HG02884 (cell line): ENCODE measurements around the gene HAL.
"Not testable (repeated sequence)": the region's sequence is repeated elsewhere in the genome, so short reads cannot be mapped to it uniquely, and the experiment has no call there.

Experiments used
- ATAC-seq: cut with Tn5 transposase; IDR thresholded peaks from one replicate; pipeline ENCODE4 v1.9.1; 2021; ENCODE audit warnings: mild to moderate bottlenecking, moderate library complexity; ENCODE audit not compliant: unreplicated experiment

The HAL gene

DNA sequence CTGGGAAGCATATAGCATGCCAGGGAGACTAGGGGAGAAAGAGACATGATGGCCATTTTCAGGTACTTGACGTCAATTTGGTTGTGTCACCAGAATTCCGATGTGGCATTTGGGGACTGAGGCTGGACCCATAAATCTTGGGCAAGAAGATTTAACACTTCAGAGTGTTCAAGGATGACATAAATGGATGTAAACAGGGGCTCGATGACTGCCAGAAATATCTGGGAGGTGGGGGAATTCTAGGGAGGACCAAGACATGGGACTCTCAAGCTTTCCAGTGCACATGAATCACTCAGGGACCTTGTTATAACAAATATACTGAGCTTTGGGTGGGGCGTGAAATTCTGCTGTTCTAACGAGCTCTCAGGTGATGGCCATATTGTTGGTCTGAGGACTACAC is 17.8 kb downstream of the HAL start:
- ATAC-seq, result no peak

DNA sequence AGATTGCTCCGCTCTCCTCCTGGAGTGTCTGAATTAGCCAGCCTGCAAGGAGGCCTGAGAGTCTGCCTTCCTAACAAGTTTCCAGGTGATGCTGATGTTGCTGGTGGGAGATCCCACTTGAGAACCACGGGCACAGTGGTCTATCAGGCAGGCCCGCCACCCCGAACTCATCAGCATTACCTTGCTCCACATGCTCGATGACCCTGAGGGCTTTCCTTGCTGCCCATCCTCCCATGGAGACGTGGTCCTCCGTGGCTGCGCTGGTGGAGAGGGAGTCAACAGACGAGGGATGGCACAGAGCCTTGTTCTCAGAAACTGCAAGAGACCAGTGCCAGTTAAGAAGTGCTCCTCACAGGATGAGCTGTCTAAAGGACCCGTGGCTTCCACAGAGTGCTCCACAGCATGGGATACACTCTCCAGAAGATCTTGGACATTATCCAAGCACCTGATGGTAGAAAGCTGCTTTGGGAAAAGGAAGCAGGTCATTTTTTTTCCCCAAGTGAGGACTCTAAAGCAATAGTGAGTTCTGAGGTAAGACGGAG is 18.3 kb downstream of the HAL start:
- ATAC-seq, result no peak

DNA sequence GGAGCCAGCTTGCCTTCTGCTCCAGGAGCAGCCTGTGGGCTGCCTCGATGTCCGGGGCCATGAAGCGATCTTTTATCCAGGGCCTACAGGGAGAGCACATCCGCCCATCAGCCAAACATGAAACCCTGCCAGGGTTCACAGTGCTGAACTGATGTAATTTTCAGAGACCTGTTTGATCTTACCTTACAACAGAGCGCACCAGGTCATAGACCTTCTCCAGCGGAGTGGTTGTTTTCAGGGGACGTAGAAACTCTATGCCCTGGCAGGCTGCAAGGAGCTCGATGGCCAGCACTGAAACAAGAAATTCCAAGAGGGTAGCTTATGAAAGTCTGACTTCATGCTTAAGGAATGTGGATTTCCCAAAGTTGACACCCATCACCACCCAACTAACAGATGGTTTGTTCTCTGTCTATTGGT is 19.7 kb downstream of the HAL start:
- ATAC-seq, result no peak

DNA sequence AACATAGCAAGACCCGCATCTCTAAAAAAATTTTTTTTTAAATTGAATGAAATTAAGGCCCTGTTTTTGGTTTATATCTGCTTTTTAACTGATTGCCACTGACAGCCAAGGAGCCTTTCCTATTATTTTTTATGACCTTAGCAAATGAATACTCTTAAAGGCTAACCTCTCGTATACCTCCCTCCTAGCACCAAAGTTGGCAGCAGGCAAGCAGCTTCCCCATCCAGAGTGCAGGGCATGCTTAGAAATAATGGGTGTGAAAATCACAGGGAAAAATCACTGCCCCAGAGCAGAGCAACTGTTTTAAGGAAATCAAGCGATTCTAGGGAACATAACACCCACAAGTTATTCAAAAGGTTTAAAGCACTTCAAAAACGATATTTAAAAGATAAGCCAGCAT is 20.7 kb downstream of the HAL start:
- no peak for ATAC-seq

DNA sequence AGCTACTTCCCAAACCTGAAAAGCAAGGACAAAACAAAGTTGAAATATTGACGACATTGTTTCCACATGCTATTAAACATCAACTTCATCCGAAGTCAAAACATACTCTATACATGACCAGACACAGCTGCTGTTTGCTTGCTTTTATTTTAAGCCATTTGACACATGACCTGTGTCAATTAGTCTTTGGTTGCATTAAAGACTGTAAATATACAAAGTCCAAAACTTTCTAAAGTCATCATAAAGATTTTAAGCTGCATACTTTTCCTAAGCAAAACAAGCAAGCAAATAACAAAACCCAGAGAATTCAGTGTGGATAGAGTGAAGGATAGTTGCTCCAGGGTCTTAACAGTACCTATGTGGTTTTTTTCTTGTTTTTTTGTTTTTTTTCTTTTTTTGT is 21.8 kb downstream of the HAL start:
- no peak for ATAC-seq

DNA sequence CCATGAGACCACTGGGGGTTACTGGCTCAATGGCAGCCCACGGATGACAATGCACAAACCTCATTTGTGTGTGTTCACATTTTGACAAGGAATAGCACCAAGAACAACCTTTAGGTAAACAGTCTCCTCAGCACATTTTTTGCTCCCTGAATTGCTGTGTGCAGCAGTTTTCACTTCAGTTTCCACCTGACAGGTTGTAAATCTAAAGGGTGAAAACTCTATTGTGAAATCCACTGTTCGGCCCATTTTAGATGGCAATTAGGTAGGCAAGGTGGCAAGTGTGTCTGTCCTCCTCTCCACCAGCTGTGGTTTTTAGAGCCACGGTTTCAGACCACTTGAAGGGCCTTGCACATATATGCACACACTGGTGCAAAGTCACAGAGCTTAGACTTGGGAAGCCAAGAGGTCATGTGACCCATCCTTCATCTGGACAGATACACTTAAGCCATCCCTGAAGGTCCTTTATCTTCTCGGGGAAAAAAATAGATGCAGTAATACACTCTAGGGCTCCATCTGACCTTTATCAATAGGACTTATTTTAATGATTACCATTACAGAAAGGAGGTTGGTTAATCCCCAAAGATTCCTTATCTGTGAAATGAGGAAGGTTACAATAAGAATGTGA is 23.2 kb downstream of the HAL start:
- no peak for ATAC-seq

DNA sequence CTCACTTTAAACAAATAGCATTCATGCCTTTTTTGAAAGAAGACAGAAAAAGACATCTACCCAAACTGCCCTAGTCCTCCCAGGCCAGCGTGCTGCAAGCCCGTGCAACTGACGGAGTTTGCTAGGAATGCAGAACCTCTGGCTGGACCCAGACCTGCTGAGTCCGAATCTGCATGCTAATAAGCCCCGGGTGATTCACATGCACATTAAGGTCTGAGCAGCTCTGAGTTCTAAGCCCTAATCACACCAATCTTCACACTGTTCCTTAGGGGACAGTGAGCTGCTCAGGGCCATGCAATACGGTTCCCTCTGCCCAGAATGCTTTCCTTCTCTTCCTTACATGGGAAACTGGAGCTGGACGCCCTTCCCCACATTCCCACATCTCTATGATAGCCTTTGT is 25.2 kb downstream of the HAL start:
- no peak for ATAC-seq

DNA sequence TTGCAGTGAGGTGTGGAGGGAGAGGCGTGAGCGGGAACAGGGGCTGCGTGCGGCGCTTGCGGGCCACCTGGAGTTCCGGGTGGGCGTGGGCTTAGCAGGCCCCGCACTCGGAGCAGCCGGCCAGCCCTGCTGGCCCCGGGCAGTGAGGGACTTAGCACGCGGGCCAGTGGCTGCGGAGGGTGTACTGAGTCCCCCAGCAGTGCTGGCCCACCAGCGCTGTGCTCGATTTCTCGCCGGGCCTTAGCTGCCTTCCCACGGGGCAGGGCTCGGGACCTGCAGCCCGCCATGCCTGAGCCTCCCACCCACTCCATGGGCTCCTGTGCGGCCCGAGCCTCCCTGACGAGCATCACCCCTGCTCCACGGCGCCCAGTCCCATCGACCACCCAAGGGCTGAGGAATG is 27.0 kb downstream of the HAL start:
- ATAC-seq, result not testable (repeated sequence)

DNA sequence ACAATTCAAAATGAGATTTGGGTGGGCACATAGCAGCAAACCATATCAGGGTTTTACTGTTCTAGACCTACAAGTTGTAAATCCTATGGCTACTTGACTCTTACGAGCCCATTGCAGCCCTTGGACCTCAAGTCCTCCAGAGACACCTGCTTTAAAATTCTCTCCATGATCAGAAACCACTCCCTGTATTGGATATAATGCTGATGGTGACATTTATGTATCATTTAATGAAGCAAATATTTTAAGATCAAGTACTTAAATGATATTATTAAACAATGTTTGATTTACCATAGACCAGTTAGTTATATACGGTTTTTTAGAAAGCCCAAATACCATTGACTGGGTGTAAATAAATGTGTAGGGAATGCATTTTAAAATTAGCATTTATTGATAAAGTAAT is 28.8 kb downstream of the HAL start:
- ATAC-seq, result no peak

DNA sequence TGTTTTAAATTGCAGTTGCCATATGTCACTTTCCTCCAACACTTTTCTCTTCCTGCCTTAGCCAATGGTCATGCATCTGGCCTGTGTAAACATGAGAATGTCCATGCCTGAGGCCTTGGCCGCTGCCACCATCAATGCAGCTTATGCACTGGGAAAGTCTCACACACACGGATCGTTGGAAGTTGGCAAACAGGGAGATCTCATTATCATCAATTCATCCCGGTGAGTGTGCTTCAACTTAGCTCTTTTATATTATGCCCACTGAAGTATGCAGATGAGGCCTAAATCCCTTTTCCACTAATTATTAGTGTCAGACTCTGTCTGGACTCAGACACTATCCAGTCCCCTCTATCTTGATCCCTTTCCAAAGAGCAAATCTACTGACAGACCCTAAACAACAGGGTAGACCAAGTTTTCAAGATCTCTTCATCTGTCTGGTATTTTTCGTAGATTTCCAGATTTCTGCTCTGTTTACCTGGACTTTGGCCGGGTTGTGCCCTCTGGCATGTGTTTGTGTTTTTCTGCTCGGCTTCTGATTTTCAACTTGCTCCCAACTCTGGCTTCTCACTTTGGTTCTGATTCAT is 29.8 kb downstream of the HAL start:
- no peak for ATAC-seq

DNA sequence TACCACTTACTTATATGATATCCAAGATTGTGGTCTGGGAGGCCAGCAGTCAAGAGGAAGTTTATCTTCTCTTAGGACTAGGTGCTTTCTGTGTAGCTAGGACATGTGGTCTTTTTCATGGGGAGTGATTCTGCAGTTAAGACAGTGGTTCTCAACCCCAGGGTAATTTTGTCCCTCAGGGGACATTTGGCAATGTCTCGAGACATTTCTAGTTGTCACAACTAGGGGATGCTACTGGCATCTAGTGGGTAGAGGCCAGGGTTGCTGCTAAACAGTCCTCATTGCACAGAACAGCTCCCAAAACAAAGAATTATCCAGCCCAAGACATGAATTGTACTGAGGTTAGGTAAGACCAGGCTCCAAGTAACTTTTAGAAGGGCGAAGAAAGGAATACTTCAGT is 33.0 kb downstream of the HAL start:
- no peak for ATAC-seq

DNA sequence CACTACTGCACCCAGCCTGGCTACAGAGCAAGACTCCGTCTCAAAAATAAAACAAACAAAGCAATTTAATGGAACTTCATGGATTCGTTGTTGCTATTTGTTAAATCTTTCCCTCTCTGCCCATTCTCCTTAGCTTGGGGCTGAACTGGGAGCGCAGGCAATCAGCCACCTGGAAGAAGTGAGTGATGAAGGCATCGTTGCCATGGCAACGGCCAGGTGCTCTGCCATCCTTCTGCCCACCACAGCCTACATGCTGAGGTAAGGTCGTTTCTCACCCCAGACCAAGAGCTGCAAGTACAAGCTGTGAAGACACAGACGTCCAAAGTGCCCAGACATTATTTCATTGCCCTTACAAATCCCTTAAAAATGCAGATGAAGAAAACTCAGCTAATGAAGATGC is 33.9 kb downstream of the HAL start:
- ATAC-seq, result no peak

DNA sequence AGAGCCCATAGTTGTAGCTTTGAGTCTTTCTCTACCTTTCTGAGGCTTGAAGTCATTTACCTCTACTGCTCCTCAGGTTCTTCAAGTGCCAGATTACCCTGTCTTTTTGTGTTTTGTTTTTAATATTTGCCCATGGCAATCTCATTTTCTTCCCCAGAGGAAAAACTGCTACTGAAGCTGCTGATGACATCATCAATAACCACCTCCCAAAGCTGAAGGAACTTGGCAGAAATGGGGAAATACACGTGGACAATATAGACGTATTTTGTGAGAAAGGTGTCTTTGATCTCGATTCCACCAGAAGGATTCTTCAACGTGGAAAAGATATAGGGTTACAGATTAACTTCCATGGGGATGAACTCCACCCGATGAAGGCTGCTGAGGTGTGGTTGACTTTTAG is 35.9 kb downstream of the HAL start:
- no peak for ATAC-seq

DNA sequence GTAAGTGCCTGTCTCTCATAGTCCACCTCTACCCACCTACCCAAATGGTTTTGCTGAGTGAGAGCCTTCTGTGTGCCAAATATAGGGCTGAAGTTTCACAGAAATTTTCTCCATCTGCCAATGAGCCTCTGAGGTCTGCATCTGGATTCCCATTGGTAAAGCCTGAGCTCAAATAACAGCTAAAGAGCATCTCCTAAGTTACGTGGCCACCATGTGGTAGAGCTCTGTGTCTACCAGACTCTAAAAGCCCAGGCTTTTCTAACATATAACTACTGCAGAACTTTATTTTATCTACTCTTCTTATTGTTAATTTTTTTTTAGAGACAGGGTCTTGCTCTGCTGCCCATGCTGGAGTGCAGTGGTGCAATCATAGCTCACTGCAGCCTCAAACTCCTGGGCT is 37.0 kb downstream of the HAL start:
- no peak for ATAC-seq

DNA sequence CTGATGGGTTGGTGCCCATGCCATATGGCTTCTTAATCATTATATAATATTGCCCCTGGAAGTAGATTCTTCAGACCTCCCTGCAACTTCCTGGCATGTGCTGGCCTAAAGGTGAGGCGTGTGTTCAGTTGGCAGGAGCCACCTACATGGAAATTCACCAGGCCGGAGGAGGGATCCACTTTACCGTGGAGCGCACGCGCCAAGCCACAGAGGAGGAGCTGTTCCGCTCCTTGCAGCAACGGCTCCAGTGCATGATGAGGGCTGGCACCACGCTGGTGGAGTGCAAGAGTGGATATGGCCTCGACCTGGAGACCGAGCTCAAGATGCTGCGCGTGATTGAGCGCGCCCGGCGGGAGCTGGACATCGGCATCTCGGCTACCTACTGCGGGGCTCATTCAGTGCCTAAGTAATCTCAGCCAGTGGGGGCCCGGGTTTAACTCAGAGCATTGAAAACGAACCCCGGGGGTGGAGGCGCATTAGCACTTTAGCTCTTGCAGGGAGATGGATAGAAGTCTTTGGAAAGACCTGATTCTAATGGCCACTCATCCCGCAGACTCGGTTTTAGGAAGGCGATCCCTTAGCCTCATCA is 39.5 kb downstream of the HAL start:
- no peak for ATAC-seq

DNA sequence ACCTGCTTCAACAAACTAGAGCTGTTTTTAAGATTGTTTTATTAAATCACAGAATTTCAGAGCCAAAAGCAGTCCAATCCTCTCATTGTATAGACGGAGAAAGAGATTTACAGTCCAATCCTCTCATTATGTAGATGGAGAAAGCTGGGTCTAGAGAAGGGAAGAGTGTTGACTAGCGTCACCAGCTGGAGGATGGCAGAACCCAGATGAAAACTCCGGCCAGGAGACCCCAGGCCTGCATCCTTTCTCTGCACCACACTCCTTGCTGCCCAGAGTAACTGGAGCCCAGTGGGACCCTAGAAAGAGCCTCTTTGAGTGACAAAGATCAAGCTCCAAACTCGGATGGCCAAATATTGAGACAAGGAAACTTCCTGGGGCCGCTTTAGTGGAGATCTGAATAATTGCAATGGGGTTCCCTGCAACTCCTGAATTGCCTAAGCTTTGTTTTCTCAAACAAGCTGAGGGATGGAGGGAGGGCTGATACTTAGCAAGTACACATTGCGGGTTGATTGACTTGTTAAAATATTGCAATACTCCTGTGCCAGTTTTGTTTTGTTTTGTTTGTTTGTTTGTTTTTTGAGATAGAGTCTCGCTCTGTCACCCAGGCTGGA is 40.5 kb downstream of the HAL start:
- no peak for ATAC-seq

DNA sequence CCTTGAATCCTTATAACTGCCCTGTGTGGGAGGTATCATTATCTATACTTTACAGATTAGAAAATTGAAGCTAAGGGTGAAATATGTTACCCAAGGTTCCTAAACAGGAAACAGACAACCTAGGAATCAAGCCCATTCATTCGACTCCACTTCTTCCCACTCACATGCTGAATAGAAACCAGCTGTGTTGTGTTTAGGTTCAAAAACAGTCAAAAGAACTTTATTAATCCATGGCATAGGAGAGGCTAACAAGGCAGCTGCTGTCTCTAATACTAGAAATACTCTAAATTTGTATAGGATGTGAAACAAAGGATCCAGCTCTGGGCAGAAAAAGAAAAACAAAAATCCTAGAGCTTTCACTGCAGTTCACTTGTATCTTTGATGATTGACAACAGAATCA is 43.1 kb downstream of the HAL start:
- ATAC-seq, result no peak

DNA sequence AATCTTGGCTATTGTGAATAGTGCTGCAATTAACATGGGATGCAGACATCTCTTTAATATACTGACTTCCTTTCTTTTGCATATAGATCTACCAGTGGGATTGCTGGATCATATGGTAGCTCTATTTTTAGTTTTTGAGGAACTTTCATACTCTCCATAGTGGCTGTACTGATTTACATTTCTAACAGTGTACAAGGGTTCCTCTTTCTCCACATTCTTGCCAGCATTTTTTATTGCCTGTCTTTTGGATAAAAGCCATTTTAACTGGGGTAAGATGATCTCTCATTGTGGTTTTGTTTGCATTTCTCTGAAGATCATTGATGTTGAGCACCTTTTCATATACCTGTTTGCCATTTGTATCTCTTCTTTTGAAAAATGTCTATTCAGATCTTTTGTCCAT is 44.6 kb downstream of the HAL start:
- ATAC-seq, result no peak

DNA sequence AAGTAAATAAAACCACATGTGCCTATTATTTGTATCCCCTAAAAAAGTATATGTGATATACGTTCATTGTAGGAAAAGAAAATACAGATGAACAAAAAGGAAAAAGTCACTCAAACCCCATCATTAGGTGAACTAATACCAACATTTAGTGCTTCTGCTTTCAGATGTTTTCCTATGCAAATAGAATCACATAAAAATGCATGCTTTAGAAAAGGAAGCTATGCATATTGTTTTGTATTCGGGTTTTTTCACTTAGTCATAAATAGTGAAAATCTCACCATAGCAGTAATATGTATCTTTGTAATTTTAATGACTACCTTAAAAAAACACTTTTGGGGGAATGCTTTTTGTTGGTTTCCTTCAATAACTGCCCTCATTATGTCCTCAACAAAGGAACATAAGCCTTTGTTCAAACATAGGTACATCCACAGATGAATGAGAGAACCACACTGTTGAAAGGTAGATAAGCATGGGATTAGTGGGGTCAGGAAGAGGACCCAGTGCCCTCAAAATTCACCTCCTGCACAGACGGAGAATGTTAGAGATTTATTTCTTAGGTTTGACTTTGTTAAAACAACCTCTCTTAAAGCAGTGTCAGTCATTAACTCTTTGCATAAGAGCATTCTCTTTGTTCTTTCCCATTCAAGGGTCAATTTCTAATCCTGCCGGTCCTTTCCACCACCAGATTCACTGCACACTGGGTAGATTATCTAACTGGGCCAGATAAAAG is 46.5 kb downstream of the HAL start:
- no peak for ATAC-seq

DNA sequence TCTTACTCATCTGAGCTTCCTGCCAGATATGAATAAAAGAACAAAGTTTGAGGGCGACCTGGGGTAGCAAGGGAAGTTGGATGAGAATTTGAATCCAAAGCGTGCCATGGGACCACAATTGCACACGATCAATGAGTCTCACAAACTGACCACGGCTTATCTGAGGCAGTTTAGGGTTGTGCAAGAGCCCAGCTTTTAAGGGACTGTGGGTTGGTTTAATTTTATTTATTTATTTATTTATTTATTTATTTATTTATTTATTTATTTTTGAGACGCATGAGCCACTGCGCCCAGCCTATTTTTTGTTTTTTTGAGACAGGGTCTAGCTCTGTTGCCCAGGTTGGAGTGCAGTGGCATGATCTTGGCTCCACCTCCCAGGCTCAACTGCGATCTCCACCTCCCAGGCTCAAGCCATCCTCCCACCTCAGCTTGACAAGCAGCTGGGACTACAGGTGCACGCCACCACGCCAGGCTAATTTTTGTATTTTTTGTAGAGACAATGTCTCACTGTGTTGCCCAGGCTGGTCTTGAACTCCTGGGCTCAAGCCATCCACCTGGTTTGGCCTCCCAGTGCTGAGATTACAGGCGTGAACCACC is 51.9 kb downstream of the HAL start:
- ATAC-seq, result no peak

DNA sequence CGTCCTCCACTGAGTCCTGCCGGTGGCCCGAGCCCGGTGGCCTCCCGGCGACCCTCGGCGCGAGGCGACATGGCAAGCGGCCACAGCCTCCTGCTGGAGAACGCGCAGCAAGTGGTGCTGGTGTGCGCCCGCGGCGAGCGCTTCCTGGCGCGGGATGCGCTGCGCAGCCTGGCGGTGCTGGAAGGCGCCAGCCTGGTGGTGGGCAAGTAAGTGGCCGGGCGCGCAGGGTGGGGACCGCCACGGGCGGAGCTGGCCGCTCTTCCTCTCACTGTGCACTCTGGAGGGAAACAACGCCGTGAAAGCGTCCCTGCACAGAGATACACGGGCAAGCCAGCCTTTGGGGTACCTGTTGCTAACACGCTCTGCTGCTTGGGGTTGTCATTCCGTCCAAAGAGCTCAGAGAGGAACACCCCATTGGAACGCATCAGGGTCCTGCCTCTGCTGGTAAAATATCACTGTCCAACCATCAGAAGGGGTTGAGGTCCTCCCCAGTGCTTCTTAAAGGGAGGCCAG is 52.8 kb downstream of the HAL start, which contains the start of gene AMDHD1:
Gene AMDHD1, plus strand, starts transcription at position 2 of the 513 bp plus-strand sequence. Its CDS starts 68 bp downstream, at position 70.
- peak; percentile 51 for ATAC-seq
